Activated CD4-positive, alpha-beta memory T cell treated with anti-CD3 and anti-CD28 coated beads for 36 hours (primary cell): ENCODE measurements around the gene FAF1. TPM values are rescaled to one million over a fixed set of nuclear protein-coding genes. Genes with fewer than 3 reads are reported as not detected.

Experiments used
- CTCF ChIA-PET: fragments of 350-600 bp; sonication (Branson Sonifier 250); formaldehyde crosslinking; loops from one replicate; lab custom pipeline; 2021; ENCODE audit warnings: antibody characterized with exemption, inconsistent platforms; lab: Charles Lee
- POLR2A ChIA-PET: fragments of 350-600 bp; sonication (Branson Sonifier 250); formaldehyde crosslinking; loops from one replicate; lab custom pipeline; 2021; ENCODE audit warnings: antibody characterized with exemption; lab: Charles Lee
- DNase-seq: peaks from one replicate; pipeline ENCODE4 v3.0.0-alpha.2; 2020
- H3K27ac Mint-ChIP-seq: one replicate; pipeline ENCODE4 v1.8.0; 2021; ENCODE audit warnings: mixed read lengths
- H3K27me3 Mint-ChIP-seq: one replicate; pipeline ENCODE4 v1.8.0; 2021; ENCODE audit warnings: mixed read lengths
- H3K36me3 Mint-ChIP-seq: one replicate; pipeline ENCODE4 v1.8.0; 2021; ENCODE audit warnings: mixed read lengths
- H3K4me1 Mint-ChIP-seq: one replicate; pipeline ENCODE4 v1.8.0; 2021; ENCODE audit warnings: low read depth, mixed read lengths
- H3K4me3 Mint-ChIP-seq: one replicate; pipeline ENCODE4 v1.8.0; 2021; ENCODE audit warnings: mild to moderate bottlenecking, mixed read lengths
- H3K9me3 Mint-ChIP-seq: one replicate; pipeline ENCODE4 v1.8.0; 2021; ENCODE audit warnings: mixed read lengths
- intact Hi-C: fragments of 100-400 bp; cut with micrococcal nuclease; formaldehyde crosslinking; loops from one replicate; pipeline ENCODE4 v1.15.1; 2023
- total RNA-seq, 2 experiments: library from RNA; stranded (reverse); gene quantifications; one replicate each; pipeline ENCODE4 v1.2.3, GENCODE V29; 2021

The FAF1 gene
- total RNA-seq, 2 experiments from 2014 or later, result 77.0 to 84.6 TPM

GRCh38 chr1:50476800-50477199 lies 483.3 kb downstream of the FAF1 start:
- intact Hi-C loops, result no loop called here
- DNase-seq, result no peak
- Mint-ChIP-seq H3K27me3 (no peaks in the 10 kb centered on the region), H3K4me3 (no peak overlapping the region), H3K36me3 (peaks cover 22% of the 10 kb centered on the region), H3K27ac (no peak overlapping the region), H3K9me3 (no peaks in the 10 kb centered on the region), H3K4me1 (no peaks in the 10 kb centered on the region)
- ChIA-PET POLR2A (no interaction called here), CTCF (no interaction called here)

DNA sequence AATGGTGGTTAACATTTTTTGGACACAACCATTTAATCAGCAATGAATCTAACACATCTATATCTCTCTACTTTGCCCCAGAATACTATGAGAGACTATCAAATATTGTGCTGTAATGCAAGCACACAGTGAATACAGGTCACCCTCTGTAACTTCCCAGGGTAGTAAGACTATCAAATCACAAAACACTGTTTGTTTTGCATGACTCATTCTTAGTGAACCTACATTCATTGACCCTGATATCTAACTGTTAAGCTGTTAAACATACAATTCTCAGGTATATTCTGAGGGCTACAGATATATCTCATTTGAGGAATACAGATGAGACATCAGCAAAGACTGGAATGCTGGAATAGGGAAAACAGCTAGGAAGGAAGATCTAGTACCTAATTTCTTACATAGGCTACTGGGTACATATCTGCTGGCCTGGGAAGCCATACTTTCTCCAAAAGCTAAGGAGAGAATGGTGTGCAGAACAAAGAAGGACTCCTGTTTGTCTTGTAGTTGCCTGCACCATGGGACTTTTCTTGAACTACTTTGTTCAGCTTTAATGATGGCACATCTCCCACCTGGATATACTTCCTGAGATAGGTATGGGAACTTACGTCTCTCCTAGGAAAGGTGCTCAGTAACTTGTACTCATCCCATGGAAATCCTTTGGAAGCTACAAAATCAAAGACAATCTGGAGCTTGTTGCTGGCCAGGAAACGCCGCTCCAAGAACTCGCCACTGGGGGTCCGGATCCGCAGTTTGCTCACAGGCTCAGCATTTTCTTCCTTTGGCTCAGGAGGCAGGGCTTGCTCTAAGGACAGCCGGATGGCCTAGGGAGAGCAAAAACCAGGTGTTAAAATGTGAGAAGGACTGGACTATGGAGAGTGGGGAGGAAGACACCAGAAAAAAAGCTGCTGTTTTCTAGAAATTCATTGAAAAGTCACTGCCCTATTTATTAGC lies 484.9 kb downstream of the FAF1 start:
- Mint-ChIP-seq H3K27me3 (no peaks in the 10 kb centered on the region), H3K27ac (no peak overlapping the region), H3K4me1 (no peaks in the 10 kb centered on the region), H3K9me3 (no peaks in the 10 kb centered on the region), H3K4me3 (no peak overlapping the region), H3K36me3 (peaks cover 26% of the 10 kb centered on the region)
- POLR2A ChIA-PET, result no interaction called here
- intact Hi-C loops, result no loop called here
- CTCF ChIA-PET, result no interaction called here
- no peak for DNase-seq

DNA sequence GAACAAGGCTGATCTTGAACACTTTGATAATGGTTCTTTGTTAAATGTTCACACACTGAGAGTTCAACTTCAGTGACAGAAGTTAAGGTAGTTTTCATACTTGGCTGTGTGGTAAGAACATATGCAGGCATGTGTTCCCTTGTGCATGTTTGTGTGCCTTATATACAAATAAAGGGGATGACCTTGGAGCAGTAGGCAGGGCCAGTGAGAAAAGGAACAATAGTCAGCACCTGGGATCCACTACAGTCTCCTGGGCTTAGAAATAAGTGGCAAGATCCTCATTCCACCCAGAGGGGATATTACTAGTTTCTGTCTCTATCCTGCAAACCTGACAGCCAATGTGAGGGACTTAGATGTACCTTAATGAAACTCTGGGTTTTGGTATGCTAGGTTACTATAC lies 486.6 kb downstream of the FAF1 start:
- H3K4me3 Mint-ChIP-seq, result no peak overlapping the region
- H3K4me1 Mint-ChIP-seq, result no peaks in the 10 kb centered on the region
- no peaks in the 10 kb centered on the region for H3K27me3 Mint-ChIP-seq
- intact Hi-C loops, result no loop called here
- H3K9me3 Mint-ChIP-seq, result no peaks in the 10 kb centered on the region
- H3K27ac Mint-ChIP-seq, result no peak overlapping the region
- POLR2A ChIA-PET, result interaction anchor here (0.6 to 0.7 kb wide), 2 partner anchors 16 to 121 kb away, joined by 3 read pairs; no protein-coding TSS in a partner anchor
- DNase-seq, result no peak
- CTCF ChIA-PET, result no interaction called here
- peaks cover 31% of the 10 kb centered on the region for H3K36me3 Mint-ChIP-seq

DNA sequence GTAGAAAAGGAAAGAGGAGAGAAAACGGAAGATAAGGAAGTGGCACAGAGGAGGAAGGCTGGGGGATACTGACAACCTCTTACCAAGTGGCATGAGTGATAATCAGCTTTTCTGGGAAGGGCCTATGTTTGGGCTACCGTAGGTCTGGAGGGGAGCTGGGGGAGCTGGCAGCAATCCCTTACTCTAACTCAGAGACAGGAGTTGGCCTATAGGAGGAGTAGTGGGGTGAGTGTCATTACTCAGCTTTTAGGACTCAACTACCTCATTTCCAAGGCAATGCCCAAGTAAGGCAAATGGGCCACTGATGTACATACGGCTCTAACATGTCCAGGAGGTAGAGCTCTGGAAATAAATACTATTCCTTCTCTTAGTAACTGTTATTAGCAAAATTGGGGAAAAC lies 488.1 kb downstream of the FAF1 start:
- DNase-seq, result no peak
- Mint-ChIP-seq H3K4me1 (no peaks in the 10 kb centered on the region), H3K4me3 (no peak overlapping the region), H3K27ac (no peak overlapping the region), H3K9me3 (no peaks in the 10 kb centered on the region), H3K27me3 (no peaks in the 10 kb centered on the region), H3K36me3 (peaks cover 31% of the 10 kb centered on the region)
- CTCF ChIA-PET, result interaction anchor here (0.6 kb wide), 1 partner anchor 77 kb away, joined by 3 read pairs; no protein-coding TSS in a partner anchor
- POLR2A ChIA-PET, result no interaction called here
- intact Hi-C loops, result no loop called here

- Mint-ChIP-seq H3K4me1 (no peaks in the 10 kb centered on the region), H3K27me3 (no peaks in the 10 kb centered on the region), H3K36me3 (peaks cover 12% of the 10 kb centered on the region), H3K9me3 (no peaks in the 10 kb centered on the region), H3K4me3 (no peak overlapping the region), H3K27ac (no peak overlapping the region)
- intact Hi-C loops, result no loop called here
- DNase-seq, result no peak
- ChIA-PET POLR2A (no interaction called here), CTCF (interaction anchor here (0.6 kb wide), 1 partner anchor 93 kb away, joined by 3 read pairs; no protein-coding TSS in a partner anchor)
Observed at GRCh38 chr1:50462964-50463363, 497.1 kb downstream of the FAF1 start.

GRCh38 chr1:50458507-50458906 lies 501.6 kb downstream of the FAF1 start:
- CTCF ChIA-PET, result no interaction called here
- Mint-ChIP-seq H3K27ac (no peak overlapping the region), H3K27me3 (no peaks in the 10 kb centered on the region), H3K4me3 (no peak overlapping the region), H3K36me3 (peaks cover 8% of the 10 kb centered on the region), H3K4me1 (no peaks in the 10 kb centered on the region), H3K9me3 (no peaks in the 10 kb centered on the region)
- POLR2A ChIA-PET, result interaction anchor here (0.7 kb wide), 1 partner anchor 96 kb away, joined by 4 read pairs; no protein-coding TSS in a partner anchor
- no peak for DNase-seq
- intact Hi-C loops, result no loop called here

DNA sequence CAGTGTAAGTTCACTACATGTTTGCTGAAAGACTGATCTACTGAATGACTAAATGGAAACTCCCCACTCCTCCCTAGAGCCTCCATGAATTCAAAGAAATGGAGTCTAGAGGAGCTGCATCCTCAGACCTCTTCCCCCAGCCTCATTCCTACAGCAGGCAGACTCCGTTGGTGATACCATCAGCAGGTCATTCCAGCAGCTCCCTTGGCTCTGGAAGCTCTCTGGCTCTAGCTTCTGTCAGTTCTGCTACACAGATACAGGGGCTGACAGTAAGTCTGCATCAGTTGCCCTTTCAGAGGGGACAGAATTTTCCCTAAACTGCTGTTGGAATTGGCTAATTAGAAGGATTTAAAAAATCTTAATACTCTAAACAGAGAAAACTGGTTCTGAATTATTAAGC lies 505.2 kb downstream of the FAF1 start:
- DNase-seq, result no peak
- Mint-ChIP-seq H3K36me3 (peaks cover 2% of the 10 kb centered on the region), H3K4me3 (no peak overlapping the region), H3K4me1 (peaks cover 6% of the 10 kb centered on the region), H3K27me3 (no peaks in the 10 kb centered on the region), H3K9me3 (no peaks in the 10 kb centered on the region), H3K27ac (no peak overlapping the region)
- ChIA-PET CTCF (no interaction called here), POLR2A (no interaction called here)
- intact Hi-C loops, result no loop called here

GRCh38 chr1:50453266-50453665 lies 506.8 kb downstream of the FAF1 start:
- intact Hi-C loops, result no loop called here
- no peak for DNase-seq
- ChIA-PET POLR2A (no interaction called here), CTCF (no interaction called here)
- Mint-ChIP-seq H3K36me3 (peaks cover 2% of the 10 kb centered on the region), H3K27me3 (no peaks in the 10 kb centered on the region), H3K4me1 (peaks cover 6% of the 10 kb centered on the region), H3K4me3 (no peak overlapping the region), H3K27ac (no peak overlapping the region), H3K9me3 (no peaks in the 10 kb centered on the region)

GRCh38 chr1:50452700-50453099 lies 507.4 kb downstream of the FAF1 start:
- intact Hi-C loops, result no loop called here
- Mint-ChIP-seq H3K4me1 (peaks cover 6% of the 10 kb centered on the region), H3K9me3 (no peaks in the 10 kb centered on the region), H3K4me3 (no peak overlapping the region), H3K27ac (no peak overlapping the region), H3K27me3 (no peaks in the 10 kb centered on the region), H3K36me3 (peaks cover 2% of the 10 kb centered on the region)
- ChIA-PET CTCF (no interaction called here), POLR2A (no interaction called here)
- no peak for DNase-seq

DNA sequence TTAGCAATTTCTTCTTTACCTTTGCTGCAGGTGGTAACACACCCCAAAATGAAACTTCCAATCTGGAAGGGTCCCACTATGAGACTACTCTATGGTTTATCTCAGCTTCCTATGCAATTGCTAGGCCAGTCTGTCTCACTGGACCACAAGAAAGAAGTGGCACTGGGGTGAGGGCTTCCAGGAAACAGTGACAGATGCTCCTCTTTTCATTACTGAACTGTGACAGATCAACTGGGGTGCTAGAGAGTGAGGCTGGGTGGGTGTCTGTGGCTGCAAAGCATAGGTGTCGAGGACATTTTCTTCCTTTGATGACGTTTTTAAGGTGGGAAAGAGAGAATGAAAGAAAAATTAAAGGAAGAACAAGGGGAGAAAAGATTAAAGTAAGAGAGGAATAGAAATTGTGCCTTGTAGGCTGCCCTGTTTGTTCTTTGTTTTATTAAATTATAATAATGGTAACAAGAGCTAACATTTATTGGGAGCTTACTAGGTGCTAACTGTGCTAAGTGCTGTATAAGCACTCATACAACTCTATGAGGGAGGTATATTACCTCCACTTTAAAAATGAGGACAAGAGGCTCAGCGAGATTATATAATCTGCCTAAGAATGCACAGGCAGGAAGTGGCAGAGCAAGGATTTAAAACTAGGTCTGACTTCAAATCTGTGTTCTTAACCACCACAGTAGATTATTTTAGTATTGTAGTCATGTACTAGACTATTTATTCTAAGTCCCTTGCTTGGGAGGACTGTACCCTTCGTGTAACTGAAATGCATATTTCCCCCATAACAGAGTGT lies 509.0 kb downstream of the FAF1 start:
- Mint-ChIP-seq H3K36me3 (no peaks in the 10 kb centered on the region), H3K27ac (peak overlapping the region; percentile 16), H3K4me3 (no peak overlapping the region), H3K4me1 (peaks cover 6% of the 10 kb centered on the region), H3K27me3 (no peaks in the 10 kb centered on the region), H3K9me3 (no peaks in the 10 kb centered on the region)
- intact Hi-C loops, result no loop called here
- POLR2A ChIA-PET, result no interaction called here
- CTCF ChIA-PET, result no interaction called here
- peak; percentile 18 for DNase-seq

GRCh38 chr1:50447961-50448360 lies 512.1 kb downstream of the FAF1 start:
- Mint-ChIP-seq H3K4me3 (no peak overlapping the region), H3K27ac (no peak overlapping the region), H3K4me1 (peaks cover 6% of the 10 kb centered on the region), H3K27me3 (no peaks in the 10 kb centered on the region), H3K9me3 (no peaks in the 10 kb centered on the region), H3K36me3 (peaks cover 5% of the 10 kb centered on the region)
- no peak for DNase-seq
- CTCF ChIA-PET, result no interaction called here
- POLR2A ChIA-PET, result no interaction called here
- intact Hi-C loops, result no loop called here

DNA sequence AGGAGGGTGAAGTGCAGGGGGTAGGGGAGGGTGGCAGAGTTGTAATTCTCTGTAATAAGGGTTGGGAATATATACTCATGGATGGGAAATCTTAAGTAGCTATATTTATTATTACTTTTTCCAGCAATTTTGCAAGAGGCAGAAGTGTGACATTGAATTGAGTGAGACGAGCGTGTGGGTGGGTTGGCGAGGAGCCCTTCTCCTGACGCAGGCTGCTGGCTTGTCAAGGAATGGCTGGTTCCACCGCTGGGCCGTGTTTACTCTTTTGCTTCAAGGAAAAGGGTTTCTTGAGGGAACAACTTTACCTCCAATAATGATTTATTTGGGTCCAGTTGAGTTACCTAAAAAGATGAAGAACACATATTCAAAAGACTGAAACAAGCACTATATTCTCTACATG lies 518.9 kb downstream of the FAF1 start:
- Mint-ChIP-seq H3K36me3 (peaks cover 22% of the 10 kb centered on the region), H3K9me3 (no peaks in the 10 kb centered on the region), H3K27me3 (no peaks in the 10 kb centered on the region), H3K4me3 (no peak overlapping the region), H3K4me1 (no peaks in the 10 kb centered on the region), H3K27ac (no peak overlapping the region)
- intact Hi-C loops, result no loop called here
- ChIA-PET POLR2A (no interaction called here), CTCF (no interaction called here)
- no peak for DNase-seq
